ENCODE measurements around the gene TANGO2. TPM values are rescaled to one million over a fixed set of nuclear protein-coding genes. Genes with fewer than 3 reads are reported as not detected.
A peak's percentile ranks its signal among the peaks of the same experiment; 100 is the strongest.

The TANGO2 gene
- total RNA-seq, result 12.5 TPM

- DNase-seq (ENCODE audit: low spot score), result peak; percentile 96
- peak; percentile 81 for ATAC-seq
These were observed at the start of gene TANGO2 for GRCh38 chr22:20020533-20021195. Gene TANGO2, plus strand, starts transcription at chr22:20021110. Its CDS starts 15,689 bp downstream, at chr22:20036799.

DNA sequence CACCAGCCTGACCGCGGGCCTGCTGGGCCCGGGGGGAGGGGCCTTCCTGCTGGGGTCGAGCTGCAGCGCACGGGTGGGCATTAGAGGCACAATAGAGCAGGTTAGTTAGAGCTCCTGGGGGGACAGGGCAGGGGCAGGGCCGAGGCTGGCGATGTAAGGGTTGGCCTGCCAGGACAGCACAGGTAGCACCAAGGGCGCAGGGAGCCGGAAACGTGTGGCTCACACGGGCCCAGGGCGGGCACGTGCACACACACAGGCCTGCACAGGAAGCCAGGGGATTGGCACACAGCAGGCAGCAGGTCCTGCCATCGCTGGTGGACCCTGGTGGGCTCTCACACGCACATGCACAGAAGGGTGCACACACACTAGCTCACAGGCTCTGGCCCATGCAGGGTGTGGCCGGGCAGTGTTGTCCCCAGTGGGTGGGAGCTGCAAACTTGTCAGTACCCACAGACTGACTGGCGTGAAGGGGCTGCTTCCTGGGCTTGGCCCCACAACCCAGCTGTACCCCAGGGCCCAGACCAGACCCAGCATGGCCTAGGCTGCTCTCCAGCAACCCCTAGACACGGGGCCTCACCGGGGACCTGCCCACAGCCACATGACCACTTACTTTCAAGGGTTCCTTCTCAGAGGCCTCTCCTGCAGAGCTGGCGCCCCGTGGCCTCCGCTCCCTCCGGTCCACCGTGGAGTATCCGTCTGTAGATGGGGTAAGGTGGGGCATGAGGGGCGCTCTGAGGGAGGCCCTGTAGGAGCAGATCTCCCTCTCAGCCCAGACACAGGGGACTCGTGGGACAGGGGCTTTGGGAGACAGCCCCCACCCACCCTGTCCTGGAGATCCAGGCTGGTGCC, 49.4 kb upstream of the TANGO2 start:
- DNase-seq (ENCODE audit: low spot score) (no peak), ATAC-seq (peak; percentile 57)

DNA sequence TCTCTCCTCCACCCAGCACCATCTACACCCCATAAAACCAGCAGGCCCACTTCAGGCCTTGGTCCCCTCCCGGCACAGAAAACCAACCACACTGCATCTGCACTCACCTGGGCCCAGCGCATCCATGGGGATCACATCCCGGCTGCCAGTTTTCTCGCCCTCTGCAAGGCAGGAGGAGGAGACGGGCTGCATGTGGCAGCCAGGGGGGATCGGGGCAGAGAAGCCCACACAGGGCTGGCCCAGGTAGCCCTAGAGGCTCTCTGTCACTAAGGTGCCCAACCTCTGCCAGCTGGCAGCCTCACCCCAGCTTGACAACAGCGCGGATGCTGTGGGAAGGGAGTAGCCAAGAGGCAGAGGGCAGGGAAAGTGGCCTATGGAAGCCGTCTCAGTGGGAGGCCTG, 48.7 kb upstream of the TANGO2 start:
- ATAC-seq (no peak), DNase-seq (ENCODE audit: low spot score) (no peak)

DNA sequence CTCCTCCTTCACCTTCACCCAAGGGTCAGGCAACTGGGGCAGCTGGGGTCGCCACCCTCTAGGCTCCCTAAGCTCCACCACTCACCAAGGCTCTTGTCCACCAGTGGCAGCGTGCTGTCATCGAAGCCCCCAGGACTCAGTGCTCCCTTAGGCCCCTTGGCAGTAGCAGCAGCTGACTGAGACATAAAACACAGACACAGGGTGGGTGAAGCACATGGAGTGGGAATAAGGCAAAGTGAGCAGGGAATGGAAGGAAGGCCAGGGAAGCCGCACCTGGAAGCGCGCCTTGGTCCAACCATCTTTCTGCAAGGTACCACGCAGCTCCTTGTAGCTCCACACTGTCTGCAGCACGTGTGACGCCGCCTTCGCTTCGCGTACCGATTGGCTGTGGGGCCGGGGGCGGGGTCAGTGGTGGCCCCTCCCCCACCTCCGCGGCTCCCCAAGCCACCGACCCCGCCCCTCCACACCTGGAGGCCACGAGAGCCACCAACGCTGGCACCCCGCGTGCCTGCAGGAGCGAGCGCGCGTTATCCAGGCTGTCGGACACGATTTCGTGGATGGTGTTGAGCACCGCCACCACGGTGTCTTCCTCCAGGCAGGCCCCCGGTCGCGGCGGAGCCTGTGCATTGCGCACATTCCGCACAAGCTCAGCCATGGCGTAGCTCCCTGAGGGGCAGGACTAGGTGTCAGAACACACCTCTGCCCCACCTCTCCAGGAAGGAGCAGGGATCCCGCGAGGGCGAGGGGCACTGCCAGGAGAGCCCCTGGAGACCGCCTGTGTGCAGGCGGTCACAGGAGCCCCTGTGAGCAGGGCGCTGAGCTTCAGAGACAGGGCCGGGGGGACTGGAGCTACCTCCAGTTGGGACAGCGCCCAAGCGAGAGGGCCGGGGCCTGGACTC, 48.0 kb upstream of the TANGO2 start:
- ATAC-seq (no peak), DNase-seq (ENCODE audit: low spot score) (no peak)

GRCh38 chr22:19973551-19974267, 47.2 kb upstream of the TANGO2 start:
- DNase-seq (ENCODE audit: low spot score), result no peak
- ATAC-seq, result no peak

- DNase-seq (ENCODE audit: low spot score), result no peak
- ATAC-seq, result no peak
These were observed 46.5 kb upstream of the TANGO2 start for GRCh38 chr22:19974268-19974861.

DNA sequence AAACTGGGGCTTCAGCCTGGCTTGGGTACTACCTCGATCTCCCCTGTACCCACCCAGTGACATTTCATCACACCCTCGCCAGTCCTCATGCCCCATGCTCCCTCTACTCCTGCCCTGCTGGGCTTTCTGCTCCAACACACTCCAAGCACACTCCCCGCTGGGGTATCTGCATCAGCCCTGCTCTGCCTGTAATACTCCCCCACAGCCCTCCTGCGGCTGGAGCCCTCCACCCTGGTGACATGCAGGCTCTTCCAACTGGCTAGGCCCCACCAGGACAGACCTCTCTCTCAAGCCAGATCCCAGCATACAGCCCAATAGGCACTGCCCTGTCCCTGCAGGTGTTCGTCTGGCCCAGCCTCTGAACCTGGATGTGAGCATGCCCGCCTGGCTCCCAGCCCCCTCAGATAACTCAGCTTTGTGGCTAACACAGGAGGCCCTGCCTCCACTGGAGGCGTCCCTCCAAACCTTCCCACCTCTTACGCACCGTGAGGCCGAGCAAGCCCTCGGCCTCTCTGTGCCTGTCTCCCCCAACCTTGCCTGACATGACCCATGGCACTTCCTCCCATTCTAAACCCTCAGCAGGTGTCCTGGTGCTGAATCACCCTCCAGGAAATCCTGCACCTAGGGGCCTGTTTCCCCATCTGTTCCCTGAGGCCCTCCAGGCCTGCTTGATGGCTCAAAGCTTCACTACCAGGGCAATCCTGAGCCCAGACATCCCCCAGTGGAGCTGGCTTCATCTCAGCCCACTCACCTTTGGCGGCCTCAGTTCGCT, 45.8 kb upstream of the TANGO2 start:
- ATAC-seq, result no peak
- DNase-seq (ENCODE audit: low spot score), result no peak

DNA sequence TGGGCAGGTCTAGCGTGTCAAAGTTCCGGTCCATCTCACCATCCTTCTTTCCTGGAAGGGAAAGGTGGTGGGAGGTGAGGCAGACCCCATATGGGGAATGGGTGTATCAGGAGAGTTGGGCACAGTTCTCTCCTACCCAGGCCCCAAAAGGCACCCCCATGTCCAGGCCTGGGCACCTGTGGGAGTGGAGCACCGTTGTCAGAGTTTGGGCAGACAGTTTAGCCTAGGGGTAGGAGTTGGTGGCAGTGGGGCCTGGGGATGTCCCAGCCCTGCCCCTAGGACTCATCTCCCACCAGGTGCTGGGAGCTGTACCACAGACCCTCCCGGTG, 45.2 kb upstream of the TANGO2 start:
- DNase-seq (ENCODE audit: low spot score) (no peak), ATAC-seq (no peak)

DNA sequence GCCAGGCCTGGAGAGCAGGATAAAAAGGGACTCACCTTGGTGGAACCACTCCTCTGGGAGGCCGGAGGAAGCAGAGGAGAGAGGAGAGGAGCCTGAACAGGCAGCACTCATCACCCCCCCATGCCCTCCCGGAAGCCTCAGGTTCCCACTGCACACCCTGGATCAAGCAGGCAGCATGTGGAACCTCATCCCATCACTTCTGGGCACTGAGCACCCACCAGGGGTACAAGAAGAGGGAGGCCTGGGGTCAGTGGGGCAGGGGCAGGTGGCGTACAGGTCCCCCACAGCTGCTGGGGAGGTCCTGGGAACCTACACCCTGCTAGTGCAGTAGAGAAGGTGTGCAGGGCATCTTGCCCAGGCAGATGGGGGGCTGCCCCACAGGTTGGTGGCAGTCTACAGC, 44.2 kb upstream of the TANGO2 start:
- DNase-seq (ENCODE audit: low spot score), result no peak
- ATAC-seq, result no peak

- DNase-seq (ENCODE audit: low spot score) (no peak), ATAC-seq (no peak)
These were observed 43.3 kb upstream of the TANGO2 start for GRCh38 chr22:19977296-19978243.

DNA sequence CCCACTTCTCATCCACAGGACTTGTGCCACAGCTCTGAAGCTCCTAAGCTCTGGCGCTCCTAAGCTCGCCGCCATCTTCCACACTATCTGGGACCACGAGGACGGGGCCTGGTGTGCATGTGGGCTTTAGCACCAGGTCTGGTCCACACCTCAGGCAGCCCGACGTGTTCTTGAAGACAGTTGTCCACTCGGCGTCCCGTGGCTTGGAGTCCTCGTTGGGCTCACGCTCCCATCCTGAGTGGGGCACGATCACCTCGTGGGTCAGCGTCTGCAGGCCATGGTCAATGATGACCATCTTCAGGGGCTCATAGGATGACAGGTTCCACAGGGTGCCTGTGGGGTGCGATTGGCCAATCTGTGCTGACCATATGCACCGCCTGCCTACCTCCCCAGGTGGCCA, 42.2 kb upstream of the TANGO2 start:
- DNase-seq (ENCODE audit: low spot score) (no peak), ATAC-seq (no peak)

DNA sequence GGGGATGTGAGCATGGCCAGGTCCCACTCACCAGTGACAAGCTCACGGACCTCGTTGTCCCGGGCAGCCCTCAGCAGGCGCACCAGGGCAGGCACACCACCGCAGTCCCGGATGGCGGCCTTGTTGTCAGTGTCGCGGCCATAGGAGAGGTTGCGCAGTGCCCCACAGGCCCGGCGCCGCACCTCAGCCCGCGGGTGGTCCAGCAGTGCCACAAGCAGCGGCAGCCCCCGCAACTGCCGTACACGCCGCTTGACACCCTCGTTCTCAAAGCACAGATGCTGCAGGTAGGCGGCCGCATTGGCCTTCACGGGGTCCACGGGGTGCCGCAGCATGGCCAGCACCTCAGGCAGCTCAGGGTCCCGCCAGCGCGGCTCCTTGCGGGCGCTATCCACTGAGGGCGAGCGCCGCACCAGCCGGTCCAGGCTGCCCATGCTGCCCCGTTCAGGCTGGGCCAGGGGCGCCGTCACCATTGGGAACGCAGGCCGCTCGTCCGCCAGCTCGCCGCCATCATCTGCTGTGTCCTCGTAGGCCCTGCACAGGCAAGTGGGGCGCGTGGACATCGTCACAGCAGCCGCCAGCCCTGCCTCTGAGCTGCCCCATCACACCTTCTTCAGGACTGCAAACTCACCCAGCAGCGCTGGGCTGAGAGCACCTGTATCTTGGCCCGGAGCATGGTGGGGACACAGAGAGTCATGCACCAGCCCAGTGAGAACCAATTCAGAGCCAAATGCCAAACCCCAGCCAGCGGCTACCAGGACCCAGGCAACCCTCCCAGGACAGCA, 41.0 kb upstream of the TANGO2 start:
- no peak for ATAC-seq

GRCh38 chr22:19980766-19981165, 40.1 kb upstream of the TANGO2 start:
- DNase-seq (ENCODE audit: low spot score) (no peak), ATAC-seq (no peak)

More for the DNA sequence above, 41.0 kb upstream of the TANGO2 start:
- DNase-seq (ENCODE audit: low spot score), result no peak

GRCh38 chr22:19981171-19981960, 39.5 kb upstream of the TANGO2 start:
- ATAC-seq, result no peak

DNA sequence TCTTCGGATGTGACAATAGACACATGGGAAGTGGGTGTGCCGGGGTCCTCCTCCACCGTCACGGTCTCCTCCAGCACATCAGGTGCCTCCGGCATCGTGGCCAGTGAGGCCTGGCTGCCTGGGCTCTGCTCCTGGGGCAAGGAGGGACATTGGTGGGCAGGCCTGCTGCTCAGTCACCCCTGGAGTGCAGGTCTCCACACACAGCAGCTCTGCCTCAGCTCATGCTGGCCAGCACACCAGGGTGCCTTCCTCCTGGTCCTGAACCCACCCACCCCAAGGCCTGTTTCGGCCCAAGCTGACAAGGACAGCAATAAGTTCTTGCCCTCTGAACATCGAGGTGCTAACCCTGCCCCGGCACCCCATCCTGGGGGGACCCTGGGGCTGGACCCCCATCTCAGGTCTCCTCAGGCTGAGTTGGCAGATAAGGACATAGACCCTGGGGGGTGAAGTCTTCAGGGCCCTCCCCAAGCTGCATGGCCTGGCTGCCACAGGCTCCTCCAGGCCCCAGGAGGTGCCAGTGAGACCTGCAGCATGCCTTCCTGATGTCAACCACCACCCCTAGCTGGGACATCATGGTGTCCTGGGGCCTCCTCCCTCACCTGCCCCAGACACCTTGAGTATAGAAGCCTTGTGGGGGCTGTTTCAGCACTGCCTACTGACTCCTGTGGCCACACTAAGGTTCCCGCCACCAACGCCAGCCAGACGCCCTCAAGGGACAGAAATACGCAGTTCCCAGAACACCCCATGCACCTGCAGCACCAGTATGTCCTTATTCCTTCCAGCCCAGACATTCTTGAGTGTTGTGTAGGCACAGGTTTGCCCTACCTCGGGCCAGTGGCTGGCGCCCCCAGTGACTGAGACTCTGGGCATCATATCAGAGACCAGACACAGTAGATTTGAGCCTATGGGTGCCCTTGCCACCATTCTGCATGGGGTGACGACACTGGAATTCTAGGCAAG, 38.7 kb upstream of the TANGO2 start:
- ATAC-seq (no peak), DNase-seq (ENCODE audit: low spot score) (no peak)

More at GRCh38 chr22:19981171-19981960, 39.5 kb upstream of the TANGO2 start:
- no peak for DNase-seq (ENCODE audit: low spot score)

Measured in left lobe of liver (tissue), 2 donors.